Liver (tissue), 3 donors: Measurements from ENCODE around the gene ESRRA.

Experiments used
- CTCF ChIP-seq: fragments of 150-350 bp; IDR thresholded peaks from 2 replicates; pipeline ENCODE4 v1.5.1; 2017; ENCODE audit warnings: improper control_type of control experiment, low read depth, low read length; ENCODE audit not compliant: missing input control
- JUND ChIP-seq, 2 donors: IDR thresholded peaks; 2 replicates each; pipeline ENCODE4 v1.6.1; 2016; ENCODE audit warnings: antibody characterized with exemption in 2 of 2
- MAX ChIP-seq: IDR thresholded peaks from 2 replicates; pipeline ENCODE4 v1.6.1; 2016; ENCODE audit warnings: antibody characterized with exemption
- REST ChIP-seq: IDR thresholded peaks from 2 replicates; pipeline ENCODE4 v1.6.1; 2016; ENCODE audit warnings: antibody characterized with exemption, mild to moderate bottlenecking
- RXRA ChIP-seq, 2 donors: IDR thresholded peaks; 2 replicates each; pipeline ENCODE4 v1.6.1; 2017 to 2018; ENCODE audit warnings: antibody characterized with exemption in 2 of 2, mild to moderate bottlenecking in 1 of 2
- TAF1 ChIP-seq: conservative IDR thresholded peaks from 2 replicates; pipeline ENCODE4 v1.6.1; 2016; ENCODE audit warnings: antibody characterized with exemption, mild to moderate bottlenecking
- donor health status: healthy.
- donor health status: healthy.

DNA sequence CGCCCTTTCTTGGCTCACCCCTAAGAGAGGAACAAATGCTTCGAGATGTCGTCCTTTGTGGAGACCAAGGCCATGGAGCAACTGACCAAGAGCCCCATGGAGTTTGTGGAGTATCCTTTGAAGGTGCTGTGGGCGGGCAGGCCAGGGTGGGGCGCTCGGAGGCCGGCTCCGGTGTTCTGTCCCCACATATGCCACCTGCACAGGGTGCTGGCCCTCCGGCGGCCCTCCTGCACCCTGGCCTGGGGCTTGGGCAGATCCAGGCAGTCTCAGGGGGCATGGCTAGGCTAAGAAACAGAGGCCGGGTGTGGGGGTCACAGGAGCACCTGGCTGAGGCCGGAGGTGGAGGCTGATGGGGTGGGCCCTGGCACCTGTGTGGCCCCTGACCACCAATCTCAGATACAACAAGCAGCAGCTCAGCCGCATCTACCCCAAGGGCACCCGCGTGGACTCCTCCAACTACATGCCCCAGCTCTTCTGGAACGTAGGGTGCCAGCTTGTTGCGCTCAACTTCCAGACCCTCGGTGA lies 43.7 kb upstream of the ESRRA start:
- no peak for TF ChIP-seq CTCF
- no peak for TF ChIP-seq RXRA (IDR thresholded peaks at IDR 0.05)
- TF ChIP-seq TAF1, result no peak
- no peak for TF ChIP-seq JUND (IDR thresholded peaks at IDR 0.05)
- no peak for TF ChIP-seq REST
- TF ChIP-seq MAX, result no peak
